Suprapubic skin (tissue), 4 donors: ENCODE results near the gene SLC35F1. TPM values are rescaled to one million over a fixed set of nuclear protein-coding genes. Genes with fewer than 3 reads are reported as not detected.

Experiments used
- DNase-seq, 2 donors: peaks; one replicate each; pipeline ENCODE4 v3.0.0-alpha.2; 2019; ENCODE audit warnings: low spot score in 2 of 2
- H3K27ac ChIP-seq: fragments of 200-600 bp; sonication (generic); one replicate; pipeline ENCODE4 v1.5.1; 2019
- H3K27me3 ChIP-seq: fragments of 200-600 bp; sonication (generic); one replicate; pipeline ENCODE4 v1.5.1; 2019
- H3K36me3 ChIP-seq: fragments of 200-600 bp; sonication (generic); one replicate; pipeline ENCODE4 v1.5.1; 2019
- H3K4me1 ChIP-seq: fragments of 200-600 bp; sonication (generic); one replicate; pipeline ENCODE4 v1.5.1; 2019
- H3K4me3 ChIP-seq: fragments of 200-600 bp; sonication (generic); one replicate; pipeline ENCODE4 v1.5.1; 2019; ENCODE audit warnings: mild to moderate bottlenecking
- H3K9me3 ChIP-seq: fragments of 200-600 bp; sonication (generic); one replicate; pipeline ENCODE4 v1.5.1; 2019
- EP300 ChIP-seq: sonication (generic); formaldehyde crosslinking; IDR thresholded peaks from one replicate; pipeline ENCODE4 v1.6.1; 2017; ENCODE audit warnings: antibody characterized with exemption
- POLR2A ChIP-seq, 2 donors: fragments of 450-650 bp; IDR thresholded peaks; one replicate each; pipeline ENCODE4 v1.6.1; 2017; ENCODE audit warnings: antibody characterized with exemption in 2 of 2, mild to moderate bottlenecking in 2 of 2, moderate library complexity in 2 of 2
- POLR2AphosphoS5 ChIP-seq, 3 donors: sonication (generic); formaldehyde crosslinking; IDR thresholded peaks; one replicate each; pipeline ENCODE4 v1.6.1; 2017; ENCODE audit warnings: antibody characterized with exemption in 3 of 3
- WGBS: methylation state at CpG from one replicate; pipeline ENCODE4 v1.1.5; 2018; 5-methylcytosine and 5-hydroxymethylcytosine counted together
- total RNA-seq, 4 donors: library from RNA; depleted of rRNA; stranded (reverse); fragments of >200 nt; gene quantifications; one replicate each; pipeline ENCODE4 v1.1.0, GENCODE V29; 2016
- TF ChIP-seq, protein P1 (sequence below), 2 donors: fragments of 200-600 bp in 1 of 2; fragments of 450-650 bp in 1 of 2; sonication (generic) in 1 of 2; IDR thresholded peaks; one replicate each; pipeline ENCODE4 v1.5.1; 2016 to 2019; ENCODE audit warnings: antibody characterized with exemption in 2 of 2, mild to moderate bottlenecking in 1 of 2, moderate library complexity in 1 of 2

The SLC35F1 gene
- total RNA-seq, 4 donors from 2014 or later = 0.34 to 1.1 (median 0.95) TPM

GRCh38 chr6:117927866-117928265, 20.8 kb downstream of the SLC35F1 start:
- TF ChIP-seq POLR2A (IDR thresholded peaks at IDR 0.05) (no peak), POLR2AphosphoS5 (IDR thresholded peaks at IDR 0.05) (no peak)
- TF ChIP-seq, protein P1, sequence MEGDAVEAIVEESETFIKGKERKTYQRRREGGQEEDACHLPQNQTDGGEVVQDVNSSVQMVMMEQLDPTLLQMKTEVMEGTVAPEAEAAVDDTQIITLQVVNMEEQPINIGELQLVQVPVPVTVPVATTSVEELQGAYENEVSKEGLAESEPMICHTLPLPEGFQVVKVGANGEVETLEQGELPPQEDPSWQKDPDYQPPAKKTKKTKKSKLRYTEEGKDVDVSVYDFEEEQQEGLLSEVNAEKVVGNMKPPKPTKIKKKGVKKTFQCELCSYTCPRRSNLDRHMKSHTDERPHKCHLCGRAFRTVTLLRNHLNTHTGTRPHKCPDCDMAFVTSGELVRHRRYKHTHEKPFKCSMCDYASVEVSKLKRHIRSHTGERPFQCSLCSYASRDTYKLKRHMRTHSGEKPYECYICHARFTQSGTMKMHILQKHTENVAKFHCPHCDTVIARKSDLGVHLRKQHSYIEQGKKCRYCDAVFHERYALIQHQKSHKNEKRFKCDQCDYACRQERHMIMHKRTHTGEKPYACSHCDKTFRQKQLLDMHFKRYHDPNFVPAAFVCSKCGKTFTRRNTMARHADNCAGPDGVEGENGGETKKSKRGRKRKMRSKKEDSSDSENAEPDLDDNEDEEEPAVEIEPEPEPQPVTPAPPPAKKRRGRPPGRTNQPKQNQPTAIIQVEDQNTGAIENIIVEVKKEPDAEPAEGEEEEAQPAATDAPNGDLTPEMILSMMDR (IDR thresholded peaks at IDR 0.05) = no peak
- Histone ChIP-seq H3K27me3 (no peaks in the 10 kb centered on the region), H3K36me3 (no peaks in the 10 kb centered on the region), H3K9me3 (no peaks in the 10 kb centered on the region), H3K4me3 (no peak overlapping the region), H3K27ac (no peak overlapping the region), H3K4me1 (no peaks in the 10 kb centered on the region)
- 87% methylated on average over 3 of the region's 3 CpGs for WGBS
- DNase-seq = no peak

DNA sequence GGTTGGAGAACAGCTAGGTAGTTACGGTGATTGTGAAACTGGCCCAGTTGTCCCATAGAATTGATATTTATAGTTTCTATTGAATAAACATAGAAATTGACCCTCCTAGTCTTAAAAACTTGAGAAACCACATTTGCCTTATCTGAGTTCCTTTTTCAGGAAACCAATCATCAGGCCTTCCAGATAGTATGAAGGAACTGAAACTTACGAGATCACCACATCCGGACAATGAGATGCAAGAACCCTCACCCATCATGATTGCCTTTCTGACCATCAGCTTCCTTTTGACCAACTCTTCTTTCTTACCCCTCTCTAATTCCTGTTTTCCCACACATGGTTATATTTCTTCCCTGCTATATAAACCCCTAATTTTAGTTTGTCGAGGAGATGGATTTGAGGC, 21.8 kb downstream of the SLC35F1 start:
- H3K9me3 ChIP-seq = no peaks in the 10 kb centered on the region
- H3K4me3 ChIP-seq = no peak overlapping the region
- H3K4me1 ChIP-seq = no peaks in the 10 kb centered on the region
- TF ChIP-seq, protein P1 (IDR thresholded peaks at IDR 0.05) = no peak
- TF ChIP-seq POLR2A (IDR thresholded peaks at IDR 0.05) (no peak), EP300 (no peak), POLR2AphosphoS5 (IDR thresholded peaks at IDR 0.05) (no peak)
- no peaks in the 10 kb centered on the region for H3K36me3 ChIP-seq
- no peaks in the 10 kb centered on the region for H3K27me3 ChIP-seq
- no peak overlapping the region for H3K27ac ChIP-seq
- no peak for DNase-seq
- WGBS = 78% methylated on average over 4 of the region's 4 CpGs

- DNase-seq = no peak
- WGBS = 72% methylated on average over 1 of the region's 1 CpG
- Histone ChIP-seq H3K4me1 (no peaks in the 10 kb centered on the region), H3K9me3 (no peaks in the 10 kb centered on the region), H3K27ac (no peak overlapping the region), H3K27me3 (no peaks in the 10 kb centered on the region), H3K36me3 (no peaks in the 10 kb centered on the region), H3K4me3 (no peak overlapping the region)
- TF ChIP-seq EP300 (no peak), POLR2A (IDR thresholded peaks at IDR 0.05) (no peak), POLR2AphosphoS5 (IDR thresholded peaks at IDR 0.05) (no peak)
- TF ChIP-seq, protein P1 (IDR thresholded peaks at IDR 0.05) = no peak
Measured at GRCh38 chr6:117929501-117929900, 22.4 kb downstream of the SLC35F1 start.

GRCh38 chr6:117930645-117931044, 23.6 kb downstream of the SLC35F1 start:
- Histone ChIP-seq H3K9me3 (no peaks in the 10 kb centered on the region), H3K27me3 (no peaks in the 10 kb centered on the region), H3K4me1 (no peaks in the 10 kb centered on the region), H3K27ac (no peak overlapping the region), H3K36me3 (no peaks in the 10 kb centered on the region), H3K4me3 (no peak overlapping the region)
- 77% methylated on average over 3 of the region's 3 CpGs for WGBS
- TF ChIP-seq EP300 = no peak
- TF ChIP-seq, protein P1 (IDR thresholded peaks at IDR 0.05) = no peak
- no peak for TF ChIP-seq POLR2AphosphoS5 (IDR thresholded peaks at IDR 0.05)
- no peak for TF ChIP-seq POLR2A (IDR thresholded peaks at IDR 0.05)
- no peak for DNase-seq

DNA sequence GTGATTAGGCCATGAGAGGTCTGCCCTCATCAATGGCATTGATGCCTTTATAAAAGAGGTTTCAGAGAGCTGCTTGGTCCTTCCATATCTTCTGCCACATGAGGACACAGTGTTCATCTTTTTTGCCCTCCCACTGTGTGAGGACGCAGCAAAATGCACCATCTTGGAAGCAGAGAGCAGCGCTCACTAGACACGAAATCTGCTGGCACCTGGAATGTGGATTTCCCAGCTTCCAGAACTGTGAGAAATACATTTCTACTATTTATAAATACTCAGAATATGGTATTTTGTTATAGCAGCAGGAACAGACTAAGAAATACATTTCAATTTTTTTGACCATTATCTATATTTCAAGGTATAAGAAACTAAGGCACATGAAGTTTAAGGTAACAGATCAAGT, 24.9 kb downstream of the SLC35F1 start:
- Histone ChIP-seq H3K4me1 (no peaks in the 10 kb centered on the region), H3K4me3 (no peak overlapping the region), H3K27ac (no peak overlapping the region), H3K9me3 (no peaks in the 10 kb centered on the region), H3K27me3 (no peaks in the 10 kb centered on the region), H3K36me3 (no peaks in the 10 kb centered on the region)
- TF ChIP-seq EP300 (no peak), POLR2AphosphoS5 (IDR thresholded peaks at IDR 0.05) (no peak), POLR2A (IDR thresholded peaks at IDR 0.05) (no peak)
- TF ChIP-seq, protein P1 (IDR thresholded peaks at IDR 0.05) = no peak
- no peak for DNase-seq
- WGBS = 90% methylated on average over 3 of the region's 3 CpGs
